Measurements from ENCODE around the gene METAP1. TPM values are rescaled to one million over a fixed set of nuclear protein-coding genes. Genes with fewer than 3 reads are reported as not detected.
"Not testable (repeated sequence)": the region's sequence is repeated elsewhere in the genome, so short reads cannot be mapped to it uniquely, and the experiment has no call there.

Gene METAP1
- total and polyA plus RNA-seq, 11 donors, result 36.9 to 71.4 (median 63.6) TPM

DNA sequence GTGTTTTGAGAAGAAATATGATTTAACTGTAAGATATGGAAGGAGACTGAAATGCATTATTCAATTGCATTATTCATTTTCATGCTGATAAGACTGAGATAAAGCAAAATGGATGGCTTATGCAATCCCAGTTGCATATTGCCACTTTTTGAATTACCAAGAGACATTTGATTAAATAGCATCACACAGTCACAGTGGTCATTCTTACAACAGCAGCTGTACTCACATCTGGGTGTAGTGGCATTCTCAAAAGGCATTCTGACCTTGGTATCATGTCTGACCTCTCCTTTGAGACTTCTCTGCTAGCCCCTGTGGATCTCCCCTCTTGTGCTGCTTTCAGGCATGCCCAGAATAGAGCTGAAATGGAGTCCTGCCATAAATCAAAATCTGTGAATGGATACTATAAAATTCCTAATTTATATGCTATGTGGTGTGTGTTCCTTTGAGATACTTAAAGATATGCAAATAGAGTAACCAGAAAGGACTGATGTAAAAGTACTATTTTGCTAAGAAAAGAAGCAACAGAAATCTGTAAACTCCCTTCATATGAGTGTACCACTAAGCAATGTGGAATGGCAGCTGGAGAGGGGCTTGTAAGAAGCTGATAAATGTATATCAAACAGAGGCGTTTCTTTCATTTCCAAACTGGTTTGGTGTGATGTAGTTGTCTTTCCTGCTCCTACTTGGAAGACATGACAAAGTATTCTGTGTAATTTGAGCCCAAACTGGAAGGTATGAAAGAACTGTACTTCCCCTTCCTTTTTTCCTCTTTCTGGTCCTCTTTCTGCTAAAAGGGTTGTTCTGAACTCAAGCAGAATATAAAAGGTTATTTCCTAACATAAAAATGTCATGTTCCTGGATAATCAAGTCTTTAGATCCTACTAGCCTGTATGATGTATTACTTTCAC is 25.4 kb upstream of the METAP1 start:
- Histone ChIP-seq H3K4me3 (no peak overlapping the region), H3K27me3 (peaks cover 0 to 6% (median 0%) of the 10 kb centered on the region in 9 donors), H3K4me1 (no peaks in the 10 kb centered on the region), H3K27ac (no peak overlapping the region), H3K9me3 (no peaks in the 10 kb centered on the region), H3K36me3 (no peaks in the 10 kb centered on the region)
- intact Hi-C loops (cut with DNase I), result no loop called here
- WGBS, 4 donors, result 23 to 51% (median 39%) methylated on average over 1 of the region's 1 CpG
- ATAC-seq, result no peak
- no peak for DNase-seq
- TF ChIP-seq, protein P1, sequence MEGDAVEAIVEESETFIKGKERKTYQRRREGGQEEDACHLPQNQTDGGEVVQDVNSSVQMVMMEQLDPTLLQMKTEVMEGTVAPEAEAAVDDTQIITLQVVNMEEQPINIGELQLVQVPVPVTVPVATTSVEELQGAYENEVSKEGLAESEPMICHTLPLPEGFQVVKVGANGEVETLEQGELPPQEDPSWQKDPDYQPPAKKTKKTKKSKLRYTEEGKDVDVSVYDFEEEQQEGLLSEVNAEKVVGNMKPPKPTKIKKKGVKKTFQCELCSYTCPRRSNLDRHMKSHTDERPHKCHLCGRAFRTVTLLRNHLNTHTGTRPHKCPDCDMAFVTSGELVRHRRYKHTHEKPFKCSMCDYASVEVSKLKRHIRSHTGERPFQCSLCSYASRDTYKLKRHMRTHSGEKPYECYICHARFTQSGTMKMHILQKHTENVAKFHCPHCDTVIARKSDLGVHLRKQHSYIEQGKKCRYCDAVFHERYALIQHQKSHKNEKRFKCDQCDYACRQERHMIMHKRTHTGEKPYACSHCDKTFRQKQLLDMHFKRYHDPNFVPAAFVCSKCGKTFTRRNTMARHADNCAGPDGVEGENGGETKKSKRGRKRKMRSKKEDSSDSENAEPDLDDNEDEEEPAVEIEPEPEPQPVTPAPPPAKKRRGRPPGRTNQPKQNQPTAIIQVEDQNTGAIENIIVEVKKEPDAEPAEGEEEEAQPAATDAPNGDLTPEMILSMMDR (IDR thresholded peaks at IDR 0.05), result no peak
- no peak for TF ChIP-seq POLR2A (IDR thresholded peaks at IDR 0.05)

DNA sequence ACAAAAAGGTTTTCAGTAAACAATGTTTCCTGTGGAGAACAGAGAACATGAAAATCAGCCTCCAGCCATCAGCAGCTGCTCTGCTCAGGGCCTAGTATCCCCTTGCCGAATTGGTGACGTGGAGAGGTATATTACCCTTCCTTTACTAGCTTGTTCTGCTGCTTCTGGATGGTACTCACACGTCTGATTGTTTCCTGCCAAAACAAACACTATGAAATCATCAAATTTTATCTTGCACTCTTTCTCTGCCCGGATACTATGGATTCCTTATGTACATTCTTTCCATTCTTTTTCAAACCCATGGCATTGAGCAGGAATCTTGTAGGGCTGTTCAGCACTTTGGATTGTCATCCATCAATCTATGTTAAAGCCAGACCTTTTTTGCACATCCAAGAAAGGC is 18.8 kb upstream of the METAP1 start:
- peaks cover 0 to 6% (median 0%) of the 10 kb centered on the region in 9 donors for H3K27me3 ChIP-seq
- ATAC-seq, result no peak
- no peaks in the 10 kb centered on the region for H3K4me1 ChIP-seq
- no peaks in the 10 kb centered on the region for H3K9me3 ChIP-seq
- intact Hi-C loops (cut with DNase I), result no loop called here
- H3K36me3 ChIP-seq, result no peaks in the 10 kb centered on the region
- no peak overlapping the region for H3K4me3 ChIP-seq
- H3K27ac ChIP-seq, result no peak overlapping the region
- 46 to 57% (median 55%) methylated on average over 4 of the region's 4 CpGs for WGBS, 4 donors
- TF ChIP-seq POLR2A (IDR thresholded peaks at IDR 0.05), result no peak
- TF ChIP-seq, protein P1 (IDR thresholded peaks at IDR 0.05), result no peak
- DNase-seq, result no peak

DNA sequence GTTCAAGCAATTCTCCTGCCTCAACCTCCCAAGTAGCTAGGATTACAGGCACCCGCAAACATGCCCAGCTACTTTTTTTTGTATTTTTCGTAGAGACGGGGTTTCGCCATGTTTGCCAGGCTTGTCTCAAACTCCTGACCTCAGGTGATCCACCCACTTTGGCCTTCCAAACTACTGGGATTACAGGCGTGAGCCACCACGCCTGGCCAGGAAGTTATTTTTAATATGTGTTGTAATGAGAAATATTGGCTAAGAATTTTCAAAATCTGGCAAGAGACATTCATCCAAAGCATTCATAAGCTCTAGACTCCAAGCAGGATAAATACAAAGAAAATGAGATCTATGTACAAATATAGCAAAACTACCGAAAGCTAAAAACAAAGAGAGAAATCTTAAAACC is 18.0 kb upstream of the METAP1 start:
- ATAC-seq (no peak), DNase-seq (no peak)
- Histone ChIP-seq H3K9me3 (no peaks in the 10 kb centered on the region), H3K4me3 (no peak overlapping the region), H3K36me3 (no peaks in the 10 kb centered on the region), H3K27me3 (peaks cover 0 to 6% (median 0%) of the 10 kb centered on the region in 9 donors), H3K27ac (no peak overlapping the region), H3K4me1 (no peaks in the 10 kb centered on the region)
- 83 to 91% (median 87%) methylated on average over 7 of the region's 7 CpGs for WGBS, 4 donors
- TF ChIP-seq POLR2A (IDR thresholded peaks at IDR 0.05), result no peak
- TF ChIP-seq, protein P1 (IDR thresholded peaks at IDR 0.05), result no peak
- intact Hi-C loops (cut with DNase I), result no loop called here

DNA sequence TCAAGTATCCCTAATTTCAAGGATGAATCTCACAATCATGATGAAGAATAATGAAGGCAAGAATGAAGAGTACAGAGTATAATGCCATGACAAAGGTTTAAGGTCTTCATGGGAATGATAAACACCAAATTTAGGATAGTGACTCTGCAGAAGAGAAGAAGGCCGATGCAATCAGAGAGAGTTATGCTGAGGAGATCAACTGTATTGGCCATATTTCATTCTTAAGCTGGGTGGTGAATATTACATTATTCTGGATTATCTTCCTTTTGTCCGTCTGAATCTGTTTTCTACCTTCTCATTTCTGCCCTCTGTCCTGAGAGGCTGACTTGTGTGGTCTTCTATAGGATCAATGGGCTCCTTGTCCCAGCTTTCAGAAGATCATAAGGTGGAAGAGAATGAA is 7.8 kb upstream of the METAP1 start:
- ATAC-seq (no peak), DNase-seq (no peak)
- intact Hi-C loops (cut with DNase I), result loop anchor here in 1 of 10 donors (5.0 kb wide), 1 partner anchor 40 kb away; no protein-coding TSS in a partner anchor
- TF ChIP-seq, protein P1 (IDR thresholded peaks at IDR 0.05), result no peak
- no peak for TF ChIP-seq POLR2A (IDR thresholded peaks at IDR 0.05)
- Histone ChIP-seq H3K4me3 (no peak overlapping the region), H3K36me3 (no peaks in the 10 kb centered on the region), H3K9me3 (no peaks in the 10 kb centered on the region), H3K27ac (no peak overlapping the region), H3K27me3 (no peaks in the 10 kb centered on the region), H3K4me1 (no peaks in the 10 kb centered on the region)
- WGBS, 4 donors, result 69 to 97% (median 91%) methylated on average over 2 of the region's 2 CpGs

DNA sequence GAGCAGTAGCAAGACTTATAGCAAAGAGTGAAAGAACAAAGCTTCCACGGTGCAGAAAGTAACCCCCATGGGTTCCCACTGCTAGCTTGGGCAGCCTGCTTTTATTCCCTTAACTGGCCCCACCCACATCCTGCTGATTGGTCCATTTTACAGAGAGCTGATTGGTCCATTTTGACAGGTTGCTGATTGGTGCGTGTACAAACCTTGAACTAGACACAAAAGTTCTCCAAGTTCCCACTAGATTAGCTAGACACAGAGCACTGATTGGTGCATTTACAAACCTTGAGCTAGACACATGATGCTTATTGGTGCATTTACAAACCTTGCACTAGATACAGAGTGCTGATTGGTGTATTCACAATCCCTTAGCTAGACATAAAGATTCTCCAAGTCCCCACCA is 2.7 kb upstream of the METAP1 start:
- not testable (repeated sequence) for H3K4me3 ChIP-seq, H3K27ac ChIP-seq, H3K27me3 ChIP-seq, ATAC-seq, H3K36me3 ChIP-seq, H3K9me3 ChIP-seq, DNase-seq
- intact Hi-C loops (cut with DNase I), result loop anchor here in 6 of 10 donors (5.0 to 10.0 kb wide), 8 partner anchors 51 to 736 kb away; partner anchors contain the start of genes TRMT10A (in 3 of the 6), ADH5 (in 1 of the 6) and TSPAN5 (in 1 of the 6)
- peaks cover 0 to 25% (median 14%) of the 10 kb centered on the region in 12 donors for H3K4me1 ChIP-seq
- 94 to 96% (median 95%) methylated on average over 2 of the region's 2 CpGs for WGBS, 4 donors

All from heart left ventricle (tissue), 16 donors.